Bronchus fibroblast of lung (primary cell): ENCODE data around the gene ORAI1. TPM values are rescaled to one million over a fixed set of nuclear protein-coding genes. Genes with fewer than 3 reads are reported as not detected.

ENCODE experiments used
- total RNA-seq: library from RNA; depleted of rRNA; stranded (reverse); fragments of >200 nt; gene quantifications from 2 replicates; pipeline ENCODE4 v1.2.3, GENCODE V29; 2015

The ORAI1 gene
- total RNA-seq: 8.9 and 13.8 TPM in 2 replicates

DNA sequence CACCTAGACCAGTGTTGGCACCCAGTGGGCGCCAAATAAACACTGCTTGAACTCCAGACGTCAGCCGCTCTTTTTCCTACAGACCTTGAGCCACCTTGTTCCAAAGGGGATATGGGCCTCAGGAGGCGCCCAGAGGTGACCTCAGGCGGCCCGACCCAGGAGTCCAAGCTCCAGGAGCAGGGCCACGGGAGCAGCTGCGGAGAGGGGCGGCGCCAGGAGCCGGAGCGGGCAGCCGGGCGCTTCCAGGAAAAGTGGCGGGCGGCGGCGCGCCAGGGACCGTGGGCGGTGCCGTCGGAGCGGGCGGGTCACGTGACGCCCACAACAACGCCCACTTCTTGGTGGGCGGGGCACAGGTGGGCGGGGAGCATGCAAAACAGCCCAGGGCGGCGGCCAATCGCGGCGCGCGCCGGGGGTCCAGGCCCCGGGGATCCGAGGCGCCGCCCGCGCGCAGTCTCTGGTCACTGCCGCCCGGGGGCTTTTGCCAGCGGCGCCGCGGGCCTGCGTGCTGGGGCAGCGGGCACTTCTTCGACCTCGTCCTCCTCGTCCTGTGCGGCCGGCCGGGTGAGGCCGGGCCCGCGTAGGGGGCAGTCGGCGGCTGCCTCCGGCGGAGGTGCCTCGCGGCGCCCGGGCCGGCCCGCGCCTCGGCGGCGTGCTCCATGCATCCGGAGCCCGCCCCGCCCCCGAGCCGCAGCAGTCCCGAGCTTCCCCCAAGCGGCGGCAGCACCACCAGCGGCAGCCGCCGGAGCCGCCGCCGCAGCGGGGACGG lies at the start of gene ORAI1:
TSS of gene ORAI1 (plus strand) at position 444 of the 766 bp plus-strand sequence.

DNA sequence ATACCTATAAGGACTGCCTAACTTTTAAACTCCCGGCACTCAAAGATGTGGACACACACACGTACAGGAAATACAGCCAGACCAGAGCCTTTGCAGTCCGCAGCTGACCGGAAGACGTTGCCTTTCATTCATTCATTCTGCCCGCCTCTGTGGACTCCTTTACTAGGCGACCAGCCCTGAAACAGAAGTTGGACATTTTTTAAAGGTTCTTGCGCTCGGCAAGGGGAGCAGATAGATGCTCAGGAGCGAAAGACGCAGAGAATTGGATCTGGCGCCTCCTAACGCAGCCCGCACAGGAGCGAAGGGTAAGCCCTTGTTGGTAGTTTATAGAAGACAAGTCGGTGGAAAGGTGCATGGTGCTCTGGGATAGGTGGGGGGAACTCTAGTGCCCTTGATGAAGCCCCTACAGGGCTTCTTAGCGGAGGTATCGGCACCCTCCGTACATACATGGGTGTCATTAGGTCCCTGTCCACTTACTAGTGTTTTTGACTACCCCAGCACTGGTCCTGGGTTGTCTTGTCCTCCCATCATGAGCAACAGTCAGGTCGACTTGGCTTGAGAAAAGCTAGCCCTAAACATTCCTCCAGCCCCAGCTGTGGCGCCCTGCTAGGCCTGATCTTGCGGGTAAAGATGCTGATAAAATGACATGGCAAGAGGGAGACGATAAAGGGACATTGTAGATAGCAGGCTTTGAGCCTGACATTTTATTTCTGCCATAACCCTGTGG lies 45.2 kb upstream of the ORAI1 start, which contains the start of gene KDM2B:
TSS of gene KDM2B (minus strand) at position 65 of the 727 bp plus-strand sequence. CDS start 112 bp downstream, outside the sequence.

DNA sequence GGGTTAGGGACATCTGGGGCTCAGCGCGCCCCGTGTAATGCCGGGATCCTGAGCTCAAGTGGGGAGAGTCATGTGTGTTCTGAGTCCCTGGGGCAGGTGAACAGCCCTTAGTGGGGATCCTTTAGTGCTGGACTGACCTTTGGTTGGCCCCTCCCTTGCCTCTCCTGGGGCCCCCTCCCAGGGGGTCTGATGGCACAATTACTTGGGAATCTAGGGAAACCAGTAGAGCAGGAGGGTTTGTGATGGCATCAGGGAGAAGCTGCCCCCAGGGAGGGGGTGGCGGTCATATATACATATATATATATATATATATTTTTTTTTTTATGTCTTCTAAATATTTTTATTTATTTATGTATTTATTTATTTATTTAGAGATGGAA lies 43.2 kb downstream of the ORAI1 start, which contains the start of gene MORN3:
TSS of gene MORN3 (minus strand) at position 134 of the 380 bp plus-strand sequence. CDS start 171 bp downstream, outside the sequence.

Other genes starting within 250 kb of the ORAI1 start
- 29.3 and 31.7 TPM in 2 replicates for gene RNF34, start 226.4 kb upstream of the ORAI1 start, total RNA-seq
- 34.1 and 39.4 TPM in 2 replicates for gene KDM2B, start 45.5 kb upstream of the ORAI1 start, total RNA-seq
- gene MORN3, start 43.1 kb downstream of the ORAI1 start, total RNA-seq: under 0.01 and 0.59 TPM in 2 replicates
- gene TMEM120B, start 86.2 kb downstream of the ORAI1 start, total RNA-seq: 8.8 and 10.4 TPM in 2 replicates
- gene RHOF, start 167.2 kb downstream of the ORAI1 start, total RNA-seq: 26.8 and 35.5 TPM in 2 replicates
- gene SETD1B, start 177.5 kb downstream of the ORAI1 start, total RNA-seq: 4.3 and 5.0 TPM in 2 replicates
- 0.84 and 1.3 TPM in 2 replicates for gene HPD, start 232.3 kb downstream of the ORAI1 start, total RNA-seq